ENCODE results near the gene CDH5.
"Not testable (repeated sequence)": the region's sequence is repeated elsewhere in the genome, so short reads cannot be mapped to it uniquely, and the experiment has no call there.

Gene CDH5

DNA sequence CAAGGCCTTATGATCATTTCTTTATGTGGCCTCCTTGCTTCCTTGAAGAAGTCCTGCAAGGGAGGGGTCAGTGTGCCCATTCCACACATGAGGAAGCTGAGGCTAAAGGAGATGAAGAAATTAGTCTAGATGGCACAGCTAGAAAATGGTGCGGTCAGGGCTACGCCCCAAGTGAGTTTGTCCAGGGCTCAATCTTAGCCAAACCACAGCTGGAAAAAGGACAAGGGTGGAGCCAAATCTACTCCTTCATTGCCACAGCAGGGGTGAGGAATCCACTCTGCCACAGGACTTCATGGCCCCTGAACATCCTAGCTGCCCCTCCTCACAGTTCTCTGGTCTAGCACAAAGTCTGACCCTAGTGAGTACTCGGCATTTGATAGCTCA is 76.8 kb downstream of the CDH5 start:
- TF ChIP-seq, protein P1, sequence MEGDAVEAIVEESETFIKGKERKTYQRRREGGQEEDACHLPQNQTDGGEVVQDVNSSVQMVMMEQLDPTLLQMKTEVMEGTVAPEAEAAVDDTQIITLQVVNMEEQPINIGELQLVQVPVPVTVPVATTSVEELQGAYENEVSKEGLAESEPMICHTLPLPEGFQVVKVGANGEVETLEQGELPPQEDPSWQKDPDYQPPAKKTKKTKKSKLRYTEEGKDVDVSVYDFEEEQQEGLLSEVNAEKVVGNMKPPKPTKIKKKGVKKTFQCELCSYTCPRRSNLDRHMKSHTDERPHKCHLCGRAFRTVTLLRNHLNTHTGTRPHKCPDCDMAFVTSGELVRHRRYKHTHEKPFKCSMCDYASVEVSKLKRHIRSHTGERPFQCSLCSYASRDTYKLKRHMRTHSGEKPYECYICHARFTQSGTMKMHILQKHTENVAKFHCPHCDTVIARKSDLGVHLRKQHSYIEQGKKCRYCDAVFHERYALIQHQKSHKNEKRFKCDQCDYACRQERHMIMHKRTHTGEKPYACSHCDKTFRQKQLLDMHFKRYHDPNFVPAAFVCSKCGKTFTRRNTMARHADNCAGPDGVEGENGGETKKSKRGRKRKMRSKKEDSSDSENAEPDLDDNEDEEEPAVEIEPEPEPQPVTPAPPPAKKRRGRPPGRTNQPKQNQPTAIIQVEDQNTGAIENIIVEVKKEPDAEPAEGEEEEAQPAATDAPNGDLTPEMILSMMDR (IDR thresholded peaks at IDR 0.05; ENCODE audit: insufficient read depth, low read depth, low read length, missing control alignments) = no peak
- no peak for DNase-seq (ENCODE audit: low read depth)

DNA sequence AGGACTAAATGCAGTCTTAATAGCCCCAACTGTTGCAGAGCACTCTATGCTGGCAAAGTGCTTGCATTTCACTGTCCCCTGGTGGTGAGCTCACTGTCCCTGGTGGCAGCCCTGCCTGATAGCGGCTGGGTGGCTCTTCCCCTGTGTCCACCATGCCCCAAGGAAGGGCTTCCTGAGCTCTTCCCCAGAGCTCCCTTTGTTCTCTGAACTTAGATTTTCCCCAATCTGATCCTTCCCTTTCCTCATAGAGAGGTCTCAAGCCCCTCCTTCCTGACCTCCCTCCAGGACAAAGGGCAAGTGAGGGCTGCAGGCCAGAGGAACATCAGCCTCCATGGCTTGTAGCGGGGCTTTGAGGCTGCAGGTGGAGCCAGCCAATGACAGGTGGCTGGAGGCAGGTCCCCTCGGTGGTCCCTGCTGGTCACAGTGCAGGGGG is 77.6 kb downstream of the CDH5 start:
- TF ChIP-seq, protein P1 (IDR thresholded peaks at IDR 0.05; ENCODE audit: insufficient read depth, low read depth, low read length, missing control alignments) = no peak
- no peak for DNase-seq (ENCODE audit: low read depth)
- H3K4me3 ChIP-seq (ENCODE audit: low read length) = no peak overlapping the region

More for the DNA sequence above, 76.8 kb downstream of the CDH5 start:
- H3K4me3 ChIP-seq (ENCODE audit: low read length) = no peak overlapping the region

DNA sequence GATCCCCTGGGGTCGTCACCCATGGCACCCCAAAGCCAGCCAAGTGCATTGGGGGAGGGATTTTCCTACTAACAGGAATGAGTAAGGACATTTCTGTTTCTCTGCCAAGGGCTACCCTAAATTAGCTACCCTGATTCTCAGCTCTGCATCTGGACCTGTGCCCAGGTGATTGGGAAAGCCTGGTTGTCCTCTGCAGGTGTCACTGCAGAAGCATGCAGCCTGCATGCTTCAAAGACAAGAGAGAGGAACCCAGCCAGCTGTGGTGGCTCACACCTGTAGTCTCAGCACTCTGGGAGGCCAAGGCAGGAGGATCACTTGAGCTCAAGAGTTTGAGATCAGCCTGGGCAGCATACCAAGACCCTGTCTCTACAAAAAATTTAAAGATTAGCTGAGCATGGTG is 80.2 kb downstream of the CDH5 start:
- H3K4me3 ChIP-seq (ENCODE audit: low read length) = no peak overlapping the region
- TF ChIP-seq, protein P1 (IDR thresholded peaks at IDR 0.05; ENCODE audit: insufficient read depth, low read depth, low read length, missing control alignments) = no peak

DNA sequence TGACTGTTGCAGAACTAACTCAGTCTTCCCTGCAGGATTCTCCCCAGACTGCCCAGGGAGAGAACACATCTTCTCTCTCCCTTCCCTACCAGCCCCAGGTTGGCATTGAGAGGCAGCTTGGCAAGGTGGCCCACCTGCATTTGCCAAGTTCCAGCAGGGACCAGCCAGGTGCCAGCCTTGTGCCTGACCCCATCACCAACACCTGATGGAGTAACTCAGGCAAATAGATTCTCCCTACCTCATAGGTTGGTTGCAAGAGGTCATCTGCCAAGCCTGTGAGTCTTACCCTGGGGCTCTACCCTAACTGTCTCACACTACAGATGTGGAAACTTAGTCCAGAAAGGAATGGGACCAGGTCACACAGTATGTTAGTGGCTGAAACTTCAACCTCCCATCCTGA is 81.0 kb downstream of the CDH5 start:
- no peak for DNase-seq (ENCODE audit: low read depth)
- no peak overlapping the region for H3K4me3 ChIP-seq (ENCODE audit: low read length)
- TF ChIP-seq, protein P1 (IDR thresholded peaks at IDR 0.05; ENCODE audit: insufficient read depth, low read depth, low read length, missing control alignments) = no peak

More for the DNA sequence above, 80.2 kb downstream of the CDH5 start:
- DNase-seq (ENCODE audit: low read depth) = peak; percentile 49

DNA sequence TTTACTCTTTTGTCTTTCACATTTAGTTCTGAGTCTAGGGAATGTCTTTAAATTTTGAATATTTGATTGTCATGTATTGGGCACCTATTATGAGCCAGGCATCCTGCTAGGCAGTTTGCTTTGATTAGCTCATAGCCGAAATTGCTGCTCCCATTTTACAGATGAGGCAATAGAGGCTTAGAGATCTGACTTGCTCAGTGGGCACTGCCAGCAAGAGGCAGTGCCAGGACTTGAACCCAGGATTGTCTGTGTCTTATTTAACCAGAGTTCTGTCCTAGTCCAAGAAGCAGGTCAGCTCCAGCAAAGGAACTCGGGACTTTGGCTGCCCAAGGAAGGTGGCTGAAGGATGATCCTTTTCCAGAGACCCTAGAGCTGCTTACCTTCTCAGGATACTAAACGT is 85.1 kb downstream of the CDH5 start:
- TF ChIP-seq, protein P1 (IDR thresholded peaks at IDR 0.05; ENCODE audit: insufficient read depth, low read depth, low read length, missing control alignments) = no peak
- no peak for DNase-seq (ENCODE audit: low read depth)
- no peak overlapping the region for H3K4me3 ChIP-seq (ENCODE audit: low read length)

DNA sequence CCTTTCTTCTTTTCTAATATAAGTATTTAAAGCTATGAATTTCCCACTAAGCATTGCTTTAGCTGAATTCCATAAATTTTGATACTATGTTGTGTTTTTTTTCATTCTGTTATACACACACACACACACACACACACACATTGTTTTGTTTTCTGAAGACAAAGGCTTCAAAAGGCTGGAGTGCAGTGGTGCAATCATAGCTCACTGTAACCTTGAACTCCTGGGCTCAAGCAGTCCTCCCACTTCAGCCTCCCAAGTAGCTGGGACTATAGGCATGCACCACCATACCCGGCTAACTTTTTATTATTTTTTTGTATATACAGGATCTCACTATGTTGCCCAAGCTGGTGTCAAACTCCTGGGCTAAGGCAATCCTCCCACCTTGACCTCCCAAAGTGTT is 86.7 kb downstream of the CDH5 start:
- DNase-seq (ENCODE audit: low read depth); H3K4me3 ChIP-seq (ENCODE audit: low read length): not testable (repeated sequence)

Data from epithelial cell of esophagus (primary cell).